Esophagus (tissue), 2 donors: ENCODE results near the gene DENND5A. TPM values are rescaled to one million over a fixed set of nuclear protein-coding genes. Genes with fewer than 3 reads are reported as not detected.
"Not testable (repeated sequence)": the region's sequence is repeated elsewhere in the genome, so short reads cannot be mapped to it uniquely, and the experiment has no call there.

ENCODE experiments used
- H3K27ac ChIP-seq, 2 donors: one replicate each; pipeline ENCODE4 v1.5.1; 2013; ENCODE audit warnings: low read depth in 2 of 2, mild to moderate bottlenecking in 2 of 2, inconsistent platforms in 1 of 2, low read length in 1 of 2, moderate library complexity in 1 of 2
- H3K27me3 ChIP-seq, 2 donors: one replicate each; pipeline ENCODE4 v1.6.1; 2013; ENCODE audit warnings: low read length in 2 of 2, control low read depth in 1 of 2, mild to moderate bottlenecking in 1 of 2; ENCODE audit not compliant: insufficient read depth in 2 of 2, control insufficient read depth in 1 of 2
- H3K36me3 ChIP-seq, 2 donors: one replicate each; pipeline ENCODE4 v1.6.1; 2013; ENCODE audit warnings: low read length in 1 of 2; ENCODE audit not compliant: control insufficient read depth in 2 of 2, insufficient read depth in 2 of 2
- H3K4me1 ChIP-seq, 2 donors: one replicate each; pipeline ENCODE4 v1.6.1; 2013; ENCODE audit warnings: low read length in 1 of 2; ENCODE audit not compliant: control insufficient read depth in 2 of 2, insufficient read depth in 2 of 2
- H3K4me3 ChIP-seq, 2 donors: one replicate each; pipeline ENCODE4 v1.5.1; 2013; ENCODE audit warnings: low read length in 2 of 2, mild to moderate bottlenecking in 2 of 2, low read depth in 1 of 2, moderate library complexity in 1 of 2
- H3K9me3 ChIP-seq, 2 donors: one replicate each; pipeline ENCODE4 v1.6.1; 2013; ENCODE audit warnings: mild to moderate bottlenecking in 2 of 2, low read depth in 1 of 2, low read length in 1 of 2, moderate library complexity in 1 of 2; ENCODE audit not compliant: control insufficient read depth in 2 of 2, insufficient read depth in 1 of 2
- WGBS, 2 donors: extraction: QIAGEN DNeasy Blood & Tissue Kit; methylation state at CpG; one replicate each; pipeline ENCODE4 v1.1.7; 2013; 5-methylcytosine and 5-hydroxymethylcytosine counted together
- polyA plus RNA-seq, 2 donors: library from polyadenylated mRNA; stranded (reverse); fragments of 200-250 nt; gene quantifications; one replicate each; pipeline ENCODE4 v1.2.3, GENCODE V29; 2013
- donor health status: healthy with polysubstance abuse.
- donor health status: Bipolar disorder and iron deficiency.

The DENND5A gene
- polyA plus RNA-seq, 2 donors = 6.9 to 15.4 TPM

DNA sequence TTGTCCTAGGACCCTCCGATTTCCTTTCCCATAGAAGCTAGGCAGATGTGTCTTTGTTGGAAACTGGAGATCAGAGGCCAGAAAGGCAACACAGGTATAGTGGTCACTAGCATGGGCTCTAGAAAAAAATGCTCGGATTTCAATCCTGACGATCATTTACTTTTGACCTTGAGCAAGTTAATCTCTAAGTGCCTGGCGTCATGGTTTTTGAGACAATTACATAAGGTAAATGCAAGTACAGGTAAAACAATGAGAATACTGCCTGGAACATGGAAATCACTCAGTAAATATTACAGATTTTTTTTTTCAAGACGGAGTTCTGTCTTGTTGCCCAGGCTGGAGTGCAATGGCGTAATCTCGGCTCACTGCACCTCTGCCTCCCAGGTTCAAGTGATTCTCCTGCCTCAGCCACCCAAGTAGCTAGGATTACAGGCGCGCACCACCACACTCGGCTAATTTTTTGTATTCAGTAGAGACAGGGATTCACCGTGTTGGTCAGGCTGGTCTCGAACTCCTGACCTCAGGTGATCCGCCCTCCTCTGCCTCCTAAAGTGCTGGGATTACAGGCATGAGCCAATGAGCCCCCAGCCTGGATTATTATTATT, 1.1 kb upstream of the DENND5A start:
- no peak overlapping the region for H3K4me3 ChIP-seq
- H3K4me1 ChIP-seq = no peaks in the 10 kb centered on the region
- no peaks in the 10 kb centered on the region for H3K36me3 ChIP-seq
- H3K27me3 ChIP-seq = no peaks in the 10 kb centered on the region
- H3K27ac ChIP-seq = no peak overlapping the region
- 70 to 81% methylated on average over 13 of the region's 13 CpGs for WGBS, 2 donors
- no peaks in the 10 kb centered on the region for H3K9me3 ChIP-seq

DNA sequence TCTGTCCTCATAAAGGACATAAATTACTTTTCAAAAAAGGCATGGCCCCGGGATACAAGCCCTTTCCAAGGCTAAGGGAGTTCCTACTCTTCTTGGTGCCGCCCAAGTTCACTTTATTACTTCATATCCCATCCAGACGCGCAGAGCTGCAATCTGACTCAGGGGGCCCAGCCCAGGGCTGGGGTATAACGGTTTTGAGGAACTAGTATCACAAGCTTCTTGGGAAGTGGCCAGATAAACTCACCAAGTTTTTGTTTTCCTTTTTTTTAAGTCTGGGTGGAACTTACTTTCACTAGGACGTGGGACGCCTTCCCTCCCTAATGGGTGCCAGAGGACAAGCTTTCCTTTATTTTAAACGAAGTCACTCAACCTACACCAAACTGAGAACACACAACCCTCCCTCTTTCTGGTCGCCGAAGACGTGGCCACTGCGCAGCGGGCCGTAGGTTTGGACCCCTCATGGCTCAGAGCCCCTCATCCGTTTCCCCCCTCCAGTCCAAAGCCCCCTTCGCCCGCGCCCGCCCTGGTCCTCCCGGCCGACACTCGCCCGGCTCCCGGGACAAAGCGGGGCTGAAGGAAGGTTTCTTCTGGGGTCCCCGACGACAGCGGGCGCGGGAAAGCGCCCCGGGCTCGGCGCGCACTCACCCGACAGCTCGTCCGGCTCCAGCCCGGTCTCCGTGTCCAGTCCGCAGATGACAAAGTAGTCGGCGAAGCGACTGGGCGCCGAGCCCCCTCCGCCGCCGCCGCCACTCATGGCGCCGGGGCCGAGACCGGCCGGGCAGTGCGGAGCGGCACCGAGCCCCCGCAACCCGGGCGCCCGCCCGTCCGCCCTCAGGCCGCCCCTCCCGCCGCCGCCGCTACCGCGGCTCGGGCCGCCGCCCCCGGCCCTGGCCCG, 587 bp downstream of the DENND5A start:
- H3K27ac ChIP-seq = peak overlapping the region; percentile 85 to 89
- peak overlapping the region; percentile 78 to 84 for H3K4me3 ChIP-seq
- peaks cover 0 to 2% of the 10 kb centered on the region in 2 donors for H3K4me1 ChIP-seq
- H3K27me3 ChIP-seq = no peaks in the 10 kb centered on the region
- no peaks in the 10 kb centered on the region for H3K9me3 ChIP-seq
- WGBS, 2 donors = 1% methylated on average over 40 to 76 of the region's 76 CpGs
- H3K36me3 ChIP-seq = no peaks in the 10 kb centered on the region

DNA sequence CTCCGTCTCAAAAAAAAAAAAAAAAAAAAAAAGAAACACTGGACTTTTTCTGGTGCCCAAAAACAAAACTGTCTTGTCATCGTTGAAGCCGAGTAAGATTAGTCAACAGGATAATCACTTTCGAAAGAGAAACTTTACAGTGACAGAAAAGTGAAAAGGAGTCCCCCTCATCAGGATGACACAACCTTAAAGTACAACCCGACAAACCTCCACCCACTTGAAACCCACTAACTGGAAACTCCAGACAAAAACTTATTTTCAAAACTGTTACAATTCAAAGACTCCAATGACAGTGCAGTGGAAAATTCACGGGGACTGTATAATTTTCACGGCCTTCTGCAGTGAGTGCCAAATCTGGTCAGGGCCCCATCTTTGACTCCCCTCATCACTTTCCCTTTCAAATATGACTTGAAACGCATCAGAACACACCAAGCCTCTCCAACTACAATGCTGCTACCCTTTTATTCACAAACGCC, 1.3 kb downstream of the DENND5A start:
- Histone ChIP-seq H3K4me3 (peak overlapping the region; percentile 78 to 84), H3K36me3 (no peaks in the 10 kb centered on the region), H3K27ac (peak overlapping the region; percentile 85 to 89), H3K27me3 (no peaks in the 10 kb centered on the region), H3K9me3 (no peaks in the 10 kb centered on the region), H3K4me1 (peaks cover 0 to 2% of the 10 kb centered on the region in 2 donors)
- 4 to 11% methylated on average over 8 of the region's 9 CpGs for WGBS, 2 donors

DNA sequence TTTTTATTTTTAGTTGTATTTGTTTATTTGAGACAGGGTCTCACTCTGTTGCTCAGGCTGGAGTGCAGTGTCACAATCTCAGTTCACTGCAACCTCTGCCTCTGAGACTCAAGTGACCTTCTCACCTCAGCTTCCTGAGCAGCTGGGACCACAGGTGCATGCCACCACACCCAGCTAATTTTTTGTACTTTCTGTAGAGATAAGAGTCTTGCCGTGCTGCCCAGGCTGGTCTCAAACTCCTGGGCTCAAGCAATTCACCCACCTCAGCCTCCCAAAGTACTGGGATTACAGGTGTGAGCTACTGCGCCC, 4.4 kb downstream of the DENND5A start:
- 58 to 63% methylated on average over 2 of the region's 2 CpGs for WGBS, 2 donors
- not testable (repeated sequence) for H3K27me3 ChIP-seq, H3K36me3 ChIP-seq, H3K4me1 ChIP-seq, H3K9me3 ChIP-seq, H3K27ac ChIP-seq, H3K4me3 ChIP-seq

DNA sequence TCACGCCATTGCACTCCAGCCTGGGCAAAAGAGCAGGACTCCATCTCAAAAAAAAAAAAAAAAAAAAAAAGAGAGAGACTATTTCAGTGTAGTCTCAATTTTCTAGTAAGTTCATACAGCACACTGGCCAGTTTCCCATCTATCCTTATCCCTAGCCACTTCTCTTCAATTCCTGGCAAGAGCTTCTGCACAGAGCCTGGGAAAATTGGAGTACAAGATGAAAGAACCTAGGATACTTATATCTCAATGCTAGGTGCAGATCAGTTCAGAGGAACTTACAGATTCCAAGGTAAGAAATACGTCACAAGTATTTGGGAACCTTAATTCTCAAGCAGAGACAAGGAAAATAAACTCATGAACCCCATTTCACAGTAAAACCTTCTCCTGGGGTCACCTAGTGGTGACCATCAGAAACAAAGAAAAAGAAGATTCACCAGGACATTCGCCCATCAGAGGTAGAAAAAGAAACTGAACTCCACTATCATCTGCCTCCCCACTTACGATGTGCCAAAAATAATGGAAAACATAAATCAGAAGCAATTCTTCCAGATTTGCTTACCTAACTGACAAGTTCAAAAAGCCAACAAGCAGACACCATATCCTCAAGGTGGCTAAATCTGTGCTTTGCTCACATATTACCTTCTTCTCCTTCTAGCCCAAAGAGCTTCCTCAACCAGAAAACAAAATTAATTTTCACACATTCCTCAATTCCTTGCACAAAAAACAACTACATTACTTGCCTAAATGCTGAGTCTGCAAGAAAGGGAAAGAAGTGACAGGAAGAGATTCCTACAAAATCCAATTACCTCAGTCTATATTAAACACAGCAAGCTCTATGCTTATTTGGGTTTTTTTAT, 4.9 kb downstream of the DENND5A start:
- Histone ChIP-seq H3K27me3 (no peaks in the 10 kb centered on the region), H3K4me1 (peaks cover 0 to 2% of the 10 kb centered on the region in 2 donors), H3K9me3 (no peaks in the 10 kb centered on the region), H3K27ac (no peak overlapping the region), H3K4me3 (no peak overlapping the region), H3K36me3 (no peaks in the 10 kb centered on the region)
- WGBS, 2 donors = 63 to 74% methylated on average over 4 of the region's 4 CpGs

DNA sequence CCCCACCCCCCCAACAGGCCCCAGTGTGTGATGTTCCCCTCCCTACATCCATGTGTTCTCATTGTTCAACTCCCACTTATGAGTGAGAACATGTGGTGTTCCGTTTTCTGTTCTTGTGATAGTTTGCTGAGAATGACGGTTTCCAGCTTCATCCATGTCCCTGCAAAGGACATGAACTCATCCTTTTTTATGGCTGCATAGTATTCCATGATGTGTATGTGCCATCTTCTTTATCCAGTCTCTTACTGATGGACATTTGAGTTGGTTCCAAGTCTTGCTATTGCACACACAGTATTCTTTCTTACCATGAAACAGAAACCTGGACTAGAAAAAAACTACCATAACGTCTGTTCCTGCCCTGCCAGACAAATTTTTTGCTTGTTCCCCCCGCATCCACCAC, 6.9 kb downstream of the DENND5A start:
- not testable (repeated sequence) for H3K36me3 ChIP-seq, H3K27me3 ChIP-seq, H3K27ac ChIP-seq, H3K9me3 ChIP-seq, H3K4me3 ChIP-seq, H3K4me1 ChIP-seq
- WGBS, 2 donors = 93 to 95% methylated on average over 4 of the region's 4 CpGs

DNA sequence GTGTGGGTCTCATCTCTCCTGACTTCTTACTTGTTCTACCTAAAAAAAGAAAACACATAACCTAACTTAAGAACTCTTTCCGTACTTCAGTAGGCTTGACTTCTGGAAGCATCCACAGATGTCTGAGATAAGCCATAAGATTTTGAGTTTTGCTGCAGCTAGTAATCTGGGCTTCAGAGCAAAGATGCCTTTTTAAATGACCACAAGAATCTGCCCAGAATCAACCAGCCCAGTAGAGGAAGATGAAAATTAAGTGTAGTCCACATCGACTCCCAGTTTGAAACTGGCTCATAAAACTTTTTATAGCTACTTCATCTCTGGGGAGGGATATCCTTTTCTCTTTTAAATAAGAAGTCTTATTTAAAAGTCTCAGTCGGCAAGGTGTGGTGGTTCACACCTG, 10.7 kb downstream of the DENND5A start:
- Histone ChIP-seq H3K4me1 (peaks cover 0 to 2% of the 10 kb centered on the region in 2 donors), H3K9me3 (no peaks in the 10 kb centered on the region), H3K27me3 (no peaks in the 10 kb centered on the region), H3K27ac (no peak overlapping the region), H3K4me3 (no peak overlapping the region), H3K36me3 (no peaks in the 10 kb centered on the region)
- 89 to 94% methylated on average over 3 of the region's 3 CpGs for WGBS, 2 donors

DNA sequence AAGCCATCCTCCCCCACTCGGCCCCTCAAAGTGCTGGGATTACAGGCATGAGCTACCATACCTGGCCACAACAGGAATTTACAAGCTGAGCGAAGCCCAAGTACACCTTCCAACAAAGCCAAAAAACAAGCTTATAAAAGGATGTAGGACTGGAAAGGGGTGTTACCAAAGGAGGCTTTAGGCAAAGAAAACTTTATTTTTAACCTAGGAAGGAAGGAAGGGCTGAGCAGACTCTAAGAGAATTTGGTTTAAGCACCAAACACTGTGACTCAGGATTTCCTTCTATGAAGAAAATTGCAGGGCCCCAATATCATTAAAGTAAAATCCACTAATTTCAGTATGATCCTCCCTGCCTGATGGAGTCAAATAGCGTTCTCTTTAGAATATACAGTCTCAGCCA, 12.1 kb downstream of the DENND5A start:
- Histone ChIP-seq H3K9me3 (no peaks in the 10 kb centered on the region), H3K27me3 (no peaks in the 10 kb centered on the region), H3K27ac (no peak overlapping the region), H3K4me3 (no peak overlapping the region), H3K36me3 (no peaks in the 10 kb centered on the region), H3K4me1 (peaks cover 0 to 2% of the 10 kb centered on the region in 2 donors)
- 63 to 72% methylated on average over 3 of the region's 3 CpGs for WGBS, 2 donors

DNA sequence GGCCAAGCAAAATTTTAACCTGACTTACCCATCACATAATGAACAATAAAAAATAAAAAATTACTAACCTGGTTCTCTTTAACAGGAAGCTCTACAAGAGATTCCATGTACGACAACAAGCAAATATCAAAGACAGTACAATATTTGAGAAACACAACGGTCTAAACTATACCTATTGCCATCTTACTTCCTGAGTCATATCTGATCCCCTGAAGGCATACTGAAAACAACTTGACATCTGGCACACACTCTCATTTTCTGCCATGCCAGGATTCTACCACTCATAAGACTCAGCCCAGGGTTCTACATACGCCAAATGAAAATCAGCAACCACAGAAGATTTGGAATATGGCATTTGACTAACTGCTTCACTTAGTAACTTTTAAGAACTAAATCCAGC, 13.8 kb downstream of the DENND5A start:
- Histone ChIP-seq H3K4me3 (no peak overlapping the region), H3K4me1 (peaks cover 0 to 2% of the 10 kb centered on the region in 2 donors), H3K9me3 (no peaks in the 10 kb centered on the region), H3K27me3 (no peaks in the 10 kb centered on the region), H3K36me3 (no peaks in the 10 kb centered on the region), H3K27ac (no peak overlapping the region)
- 47 to 63% methylated on average over 3 of the region's 3 CpGs for WGBS, 2 donors
